ENCODE data around the gene GPR17.

GPR17 gene

DNA sequence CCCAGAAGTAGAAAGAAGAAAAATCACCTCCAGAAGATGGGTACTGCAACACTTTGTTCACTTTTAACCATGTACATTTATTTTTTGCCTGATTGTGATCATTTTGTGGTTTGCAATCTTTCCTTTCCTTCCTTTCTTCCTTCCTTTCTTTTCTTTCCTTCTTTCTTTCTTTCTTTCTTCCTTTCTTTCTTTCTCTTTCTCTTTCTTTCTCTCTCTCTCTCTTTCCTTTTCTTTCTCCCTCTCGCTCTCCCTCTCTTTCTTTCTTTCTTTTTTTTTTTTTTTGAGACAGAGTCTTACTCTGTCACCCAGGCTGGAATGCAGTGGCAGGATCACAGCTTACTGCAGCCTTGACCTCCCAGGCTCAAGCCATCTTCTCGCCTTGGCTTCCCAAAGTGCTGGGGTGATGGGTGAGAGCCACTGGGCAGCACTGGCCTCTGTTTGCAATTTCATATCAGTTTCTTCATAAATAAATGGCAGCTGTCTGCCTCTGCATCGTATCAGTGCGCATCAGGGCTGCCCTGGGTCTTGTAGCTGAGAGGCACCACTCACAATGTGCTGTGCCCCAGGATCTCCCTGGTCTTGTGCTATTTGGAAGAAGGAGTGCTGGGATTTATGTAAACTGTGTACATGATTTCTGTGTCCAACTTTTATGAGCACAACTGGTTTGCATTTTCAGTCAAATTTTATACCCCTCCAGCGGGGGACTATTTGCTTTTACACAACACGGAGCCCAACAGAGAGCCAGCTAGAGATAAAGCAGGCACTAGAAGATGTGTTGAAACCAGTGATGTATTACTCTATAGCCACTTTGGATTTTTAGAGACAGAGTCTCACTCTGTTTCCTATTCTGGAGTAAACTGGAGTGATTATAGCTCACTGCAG, 36.3 kb downstream of the GPR17 start:
- no peak for TF ChIP-seq CTCF (IDR thresholded peaks at IDR 0.05; ENCODE audit: extremely low read depth, insufficient read depth, missing control alignments)
- in situ Hi-C loops (cut with MboI; ENCODE audit: low pct_unique_long_range_greater_than_20kb, low sequenced_read_pairs, unreplicated experiment) = no loop called here
- no peak for DNase-seq (ENCODE audit: low spot score)

GRCh38 chr2:127683056-127683455, 37.1 kb downstream of the GPR17 start:
- DNase-seq (ENCODE audit: low spot score) = no peak
- in situ Hi-C loops (cut with MboI; ENCODE audit: low pct_unique_long_range_greater_than_20kb, low sequenced_read_pairs, unreplicated experiment) = no loop called here
- no peak for TF ChIP-seq CTCF (IDR thresholded peaks at IDR 0.05; ENCODE audit: extremely low read depth, insufficient read depth, missing control alignments)

GRCh38 chr2:127683757-127684156, 37.8 kb downstream of the GPR17 start:
- no peak for DNase-seq (ENCODE audit: low spot score)
- in situ Hi-C loops (cut with MboI; ENCODE audit: low pct_unique_long_range_greater_than_20kb, low sequenced_read_pairs, unreplicated experiment) = no loop called here
- no peak for TF ChIP-seq CTCF (IDR thresholded peaks at IDR 0.05; ENCODE audit: extremely low read depth, insufficient read depth, missing control alignments)

- in situ Hi-C loops (cut with MboI; ENCODE audit: low pct_unique_long_range_greater_than_20kb, low sequenced_read_pairs, unreplicated experiment) = no loop called here
- TF ChIP-seq CTCF (IDR thresholded peaks at IDR 0.05; ENCODE audit: extremely low read depth, insufficient read depth, missing control alignments) = no peak
- no peak for DNase-seq (ENCODE audit: low spot score)
Measured at GRCh38 chr2:127685410-127686080, 39.6 kb downstream of the GPR17 start.

DNA sequence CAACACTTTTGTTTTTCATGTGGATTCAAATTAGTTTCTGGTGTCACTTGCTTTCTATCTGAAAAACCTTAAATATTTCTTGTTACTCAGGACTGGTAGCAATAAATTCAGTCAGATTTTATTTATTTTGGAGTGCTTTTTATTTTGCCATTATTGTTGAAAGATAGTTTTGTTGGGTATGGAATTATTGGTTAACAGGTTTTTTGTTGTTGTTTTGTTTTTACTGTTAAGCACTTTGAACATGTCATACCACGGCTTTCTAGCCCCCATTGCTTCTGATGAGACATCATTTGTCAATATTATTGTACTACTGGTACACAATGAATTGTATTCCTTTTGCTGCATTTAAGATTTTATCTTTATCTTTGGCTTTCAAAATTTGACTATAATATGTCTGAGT, 42.5 kb downstream of the GPR17 start:
- in situ Hi-C loops (cut with MboI; ENCODE audit: low pct_unique_long_range_greater_than_20kb, low sequenced_read_pairs, unreplicated experiment) = no loop called here
- TF ChIP-seq CTCF (IDR thresholded peaks at IDR 0.05; ENCODE audit: extremely low read depth, insufficient read depth, missing control alignments) = no peak
- DNase-seq (ENCODE audit: low spot score) = no peak

DNA sequence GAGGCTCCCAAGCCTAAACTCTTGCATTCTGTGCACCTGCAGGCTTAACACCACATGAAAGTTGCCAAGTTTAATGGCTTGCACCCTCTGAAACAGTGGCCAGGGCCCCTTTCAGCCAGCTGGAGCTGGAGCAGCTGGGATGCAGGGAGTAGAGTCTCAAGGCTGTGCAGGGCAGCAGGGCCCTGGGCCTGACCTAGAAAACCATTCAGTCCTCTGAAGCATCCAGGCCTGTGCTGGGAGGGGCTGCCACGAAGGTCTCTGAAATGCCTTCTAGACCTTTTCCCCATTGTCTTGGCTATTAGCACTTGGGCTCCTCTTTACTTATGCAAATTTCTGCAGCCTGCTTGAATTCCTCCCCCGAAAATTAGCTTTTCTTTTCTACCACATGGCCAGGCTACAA, 44.7 kb downstream of the GPR17 start:
- in situ Hi-C loops (cut with MboI; ENCODE audit: low pct_unique_long_range_greater_than_20kb, low sequenced_read_pairs, unreplicated experiment) = no loop called here
- no peak for DNase-seq (ENCODE audit: low spot score)
- TF ChIP-seq CTCF (IDR thresholded peaks at IDR 0.05; ENCODE audit: extremely low read depth, insufficient read depth, missing control alignments) = no peak

All from GM13977 (cell line).